GM15510 (cell line): ENCODE results near the gene RHOJ.

ENCODE experiments used
- POLR2A ChIP-seq: IDR thresholded peaks from 3 replicates; pipeline ENCODE4 v1.6.1; 2011; ENCODE audit warnings: borderline replicate concordance; ENCODE audit not compliant: insufficient read length; ENCODE audit errors: extremely low read depth

Gene RHOJ

DNA sequence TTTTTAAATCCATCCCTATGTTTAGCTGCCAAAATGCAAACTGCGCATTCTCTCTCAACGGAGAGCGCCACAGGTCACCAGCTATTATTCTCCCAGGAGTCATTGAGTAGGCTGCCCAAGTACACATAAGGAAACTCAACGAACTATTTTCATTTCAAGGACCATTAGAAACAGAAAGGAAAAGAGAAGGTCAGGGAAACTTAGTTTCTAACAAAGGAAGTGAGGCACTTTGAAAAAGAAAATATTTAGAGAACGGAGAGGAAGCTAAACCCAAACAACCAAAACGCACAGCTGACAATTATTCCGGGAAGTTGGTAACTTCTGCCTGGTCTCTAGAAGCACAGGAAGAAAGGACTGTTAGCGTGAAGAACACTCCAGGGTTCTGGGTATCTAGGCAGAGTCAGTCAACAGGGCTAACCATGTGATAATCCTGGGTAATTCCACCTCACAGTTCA lies 91.0 kb downstream of the RHOJ start:
- TF ChIP-seq POLR2A, result no peak

DNA sequence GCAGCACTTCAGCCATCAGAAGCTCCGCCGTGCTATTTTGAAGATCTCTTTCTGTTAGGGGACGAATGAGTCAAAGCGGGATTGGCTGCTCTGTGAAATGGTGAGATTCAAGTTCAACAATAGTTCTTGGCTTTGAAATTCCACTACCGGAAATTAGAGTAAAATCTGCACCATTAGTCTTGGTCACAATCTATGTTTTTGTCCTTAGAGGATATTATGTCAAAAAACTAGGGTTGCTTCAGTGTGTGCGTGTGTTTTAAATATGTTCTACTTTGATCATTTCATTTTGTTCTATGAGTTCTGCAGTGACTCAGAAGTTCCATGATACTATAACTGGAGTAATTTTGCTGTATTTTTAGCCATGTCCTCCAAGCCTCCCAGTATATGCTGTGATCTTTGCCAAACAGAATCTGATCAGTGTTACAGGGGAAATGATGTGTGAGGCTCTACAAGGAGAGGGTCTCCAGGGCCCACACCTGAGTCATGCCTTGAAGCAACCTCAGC lies 91.9 kb downstream of the RHOJ start:
- no peak for TF ChIP-seq POLR2A

DNA sequence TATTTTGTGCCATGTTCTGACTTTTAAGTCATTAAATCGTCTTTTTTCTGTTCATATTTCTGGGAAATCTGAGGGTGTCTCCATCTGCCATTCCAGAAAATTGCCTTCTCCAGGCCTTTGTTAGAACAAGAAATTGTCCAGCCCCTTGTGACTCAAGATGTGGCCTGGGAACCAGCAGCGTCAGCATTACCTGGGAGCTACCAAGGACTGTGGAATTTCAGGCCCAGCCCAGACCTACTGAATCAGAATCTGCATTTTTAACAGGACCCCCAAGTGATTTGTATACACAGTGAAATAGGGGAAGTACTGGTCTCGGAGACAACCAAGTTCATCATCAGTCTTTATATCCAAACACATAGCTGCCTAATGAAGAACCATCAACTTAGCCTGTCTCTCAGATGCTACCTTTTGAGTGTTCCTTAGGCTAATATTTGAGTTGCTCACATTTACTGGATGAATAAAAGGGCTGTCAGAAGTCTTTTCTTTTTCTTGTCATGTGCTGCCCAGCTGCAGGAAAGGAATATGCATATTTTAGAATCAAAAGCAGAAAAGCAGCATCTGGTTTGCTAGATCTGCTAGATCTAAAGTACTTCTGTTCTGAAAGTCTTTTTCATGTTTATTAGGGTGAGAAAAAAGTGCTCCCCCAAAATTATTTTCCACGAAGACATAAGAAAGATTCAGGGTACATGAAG lies 93.3 kb downstream of the RHOJ start:
- no peak for TF ChIP-seq POLR2A

DNA sequence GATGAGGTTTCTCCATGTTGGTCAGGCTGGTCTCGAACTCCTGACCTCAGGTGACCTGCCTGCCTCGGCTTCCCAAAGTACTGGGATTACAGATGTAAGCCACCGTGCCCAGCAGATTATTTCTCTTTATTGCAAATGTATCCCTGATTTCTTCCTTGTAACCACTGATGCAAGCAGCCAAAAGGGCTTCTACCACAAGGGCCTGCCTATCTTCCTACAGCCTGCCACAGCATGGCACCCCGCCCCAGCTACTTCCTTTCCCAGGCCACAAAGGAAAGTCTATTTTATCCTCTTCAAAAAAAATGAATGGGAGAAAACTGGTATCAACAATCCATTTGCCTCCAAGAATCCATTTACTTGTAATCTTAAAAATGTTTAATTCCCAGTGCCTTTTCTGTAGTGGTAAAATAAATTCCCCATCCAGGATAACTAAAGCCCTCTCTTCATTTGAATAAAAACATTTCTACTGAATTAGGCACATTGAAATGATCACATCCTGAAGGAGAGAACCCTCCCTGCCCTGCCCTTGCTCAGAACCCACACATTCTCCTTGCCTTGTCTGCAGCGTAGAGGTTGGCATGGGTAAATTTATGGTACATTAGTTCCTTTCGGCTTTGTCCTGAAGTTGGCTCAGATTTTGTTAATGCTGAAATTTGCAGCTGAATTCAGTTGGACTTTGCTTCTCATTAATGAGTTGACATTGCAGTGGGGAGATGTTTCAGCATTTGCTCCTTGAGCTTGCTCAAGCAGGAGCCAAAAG lies 95.3 kb downstream of the RHOJ start:
- no peak for TF ChIP-seq POLR2A

- TF ChIP-seq POLR2A, result no peak
Measured at GRCh38 chr14:63300854-63301253, 96.6 kb downstream of the RHOJ start.

- TF ChIP-seq POLR2A, result no peak
Measured at GRCh38 chr14:63301891-63302534, 97.8 kb downstream of the RHOJ start.

DNA sequence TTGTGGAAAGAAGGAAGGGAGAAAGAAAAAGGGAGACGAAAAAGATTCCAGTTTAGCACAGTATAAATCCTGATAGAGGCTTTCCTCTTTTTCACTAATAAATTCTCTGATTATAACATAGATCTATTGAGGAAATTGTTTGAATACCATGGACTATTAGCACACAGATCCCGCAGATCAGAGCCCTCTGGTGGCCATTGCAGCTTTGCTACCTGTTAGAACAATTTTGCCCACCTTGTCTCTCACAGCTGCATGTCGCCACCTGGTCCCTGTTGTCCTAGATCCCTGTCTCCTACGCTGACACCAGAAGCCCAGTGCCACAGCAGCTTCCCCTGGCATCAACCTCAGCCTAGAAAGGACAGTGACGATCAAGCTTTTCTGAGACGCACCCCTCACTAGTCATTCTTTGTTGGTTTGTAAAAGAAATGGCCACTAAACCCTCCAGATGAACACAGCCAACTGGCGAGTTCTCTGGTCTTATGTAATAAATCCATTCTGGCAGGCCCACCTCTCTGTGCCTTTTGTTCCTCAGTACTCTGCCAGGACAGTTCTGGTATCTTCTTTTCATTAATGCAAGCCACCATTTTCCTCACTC lies 104.6 kb downstream of the RHOJ start:
- TF ChIP-seq POLR2A, result no peak

GRCh38 chr14:63318835-63319234 lies 114.6 kb downstream of the RHOJ start, which contains the start of gene GPHB5:
TSS of gene GPHB5 (minus strand) at chr14:63318935. CDS start at chr14:63317849, 1,086 bp downstream.
- TF ChIP-seq POLR2A, result no peak

GRCh38 chr14:63322472-63322871 lies 118.2 kb downstream of the RHOJ start:
- TF ChIP-seq POLR2A, result no peak

GRCh38 chr14:63322897-63323573 lies 118.8 kb downstream of the RHOJ start:
- no peak for TF ChIP-seq POLR2A

DNA sequence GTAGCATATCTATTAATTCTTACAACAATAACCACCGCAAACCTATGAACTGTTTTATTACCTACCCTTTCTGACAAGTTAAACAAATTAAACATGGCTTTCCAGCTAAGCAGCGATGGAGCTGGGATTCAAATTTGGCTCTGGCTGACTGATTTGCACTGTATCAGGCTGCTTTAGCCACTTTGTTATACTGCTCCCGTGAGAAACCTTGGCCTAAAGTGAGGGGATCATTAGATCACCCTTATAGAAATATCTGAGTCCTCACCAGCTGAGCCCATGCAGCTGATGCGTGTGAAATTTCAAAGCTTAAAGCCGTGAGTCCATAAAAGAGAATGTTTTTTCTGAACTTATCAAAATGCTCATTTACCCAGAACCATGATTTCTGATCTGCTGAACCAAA lies 122.6 kb downstream of the RHOJ start:
- no peak for TF ChIP-seq POLR2A

GRCh38 chr14:63328787-63329737 lies 124.8 kb downstream of the RHOJ start:
- TF ChIP-seq POLR2A, result no peak

GRCh38 chr14:63342371-63342770 lies 138.1 kb downstream of the RHOJ start:
- no peak for TF ChIP-seq POLR2A
